NCI-H226 (cell line): ENCODE measurements around the gene CDK5R2.

Source experiments
- DNase-seq: peaks from one replicate; pipeline ENCODE4 v3.0.0-alpha.2; 2015

CDK5R2 gene

DNA sequence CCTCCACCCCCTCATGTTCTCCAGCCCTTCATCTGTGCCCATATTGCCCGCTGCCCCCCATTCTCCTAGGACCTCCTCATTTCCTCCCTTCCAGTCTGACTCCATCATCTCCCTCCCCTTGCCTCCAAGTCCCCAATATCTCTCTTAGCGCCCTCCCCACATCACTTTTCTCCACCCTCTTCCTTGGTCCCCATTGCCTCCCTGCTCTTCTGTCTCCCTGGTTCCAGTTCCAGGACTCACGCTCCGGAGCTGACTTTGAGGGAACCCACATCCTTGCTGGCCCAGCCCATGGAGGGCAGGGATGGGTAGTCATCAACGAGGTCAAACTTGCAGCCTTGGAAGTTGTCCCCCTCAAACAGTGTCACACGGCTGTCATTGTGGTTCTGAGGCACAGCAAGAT is 31.1 kb downstream of the CDK5R2 start:
- no peak for DNase-seq

DNA sequence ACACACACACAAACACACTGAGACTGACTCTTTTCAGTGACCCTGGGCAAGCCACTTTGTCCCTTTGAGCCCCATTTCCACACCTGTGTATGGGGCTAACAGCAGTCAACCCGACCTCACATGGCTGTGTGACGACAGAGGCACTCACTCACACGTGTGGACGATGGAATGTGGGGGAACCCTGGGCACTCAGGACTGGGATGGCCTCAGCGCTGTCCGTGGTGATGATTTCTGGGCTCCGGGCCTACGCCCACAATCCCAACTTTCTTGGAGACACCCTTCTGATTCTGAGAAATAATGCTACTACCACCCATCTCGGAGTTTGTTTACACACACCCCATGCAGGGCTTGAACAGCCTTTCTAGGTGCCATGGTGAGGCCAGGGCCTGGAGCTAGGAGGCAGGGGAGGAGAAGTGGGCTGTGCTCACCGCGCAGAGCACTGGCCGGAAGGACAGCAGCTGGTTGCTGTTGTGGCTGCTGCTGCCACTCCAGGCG is 32.3 kb downstream of the CDK5R2 start:
- peak; percentile 28 for DNase-seq

DNA sequence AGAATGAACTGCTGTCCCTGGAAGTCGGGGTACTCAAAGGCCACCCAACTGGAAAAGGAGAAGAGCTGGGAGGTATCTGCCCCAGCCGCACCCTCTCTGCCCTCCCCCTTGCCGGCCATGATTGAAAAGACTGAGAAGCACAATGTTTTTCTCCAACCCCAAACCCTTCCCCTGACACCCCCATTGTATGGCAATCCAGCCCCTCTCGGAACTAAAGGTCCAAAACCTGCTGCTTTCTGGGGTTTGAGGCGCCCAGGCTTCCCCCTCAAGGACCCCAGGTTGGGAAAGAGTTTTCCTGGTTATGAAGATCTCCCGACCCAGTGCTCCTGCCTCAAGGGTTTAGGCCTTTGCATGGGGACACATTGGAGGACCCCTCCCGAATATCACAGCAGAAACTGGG is 32.7 kb downstream of the CDK5R2 start:
- DNase-seq = no peak

DNA sequence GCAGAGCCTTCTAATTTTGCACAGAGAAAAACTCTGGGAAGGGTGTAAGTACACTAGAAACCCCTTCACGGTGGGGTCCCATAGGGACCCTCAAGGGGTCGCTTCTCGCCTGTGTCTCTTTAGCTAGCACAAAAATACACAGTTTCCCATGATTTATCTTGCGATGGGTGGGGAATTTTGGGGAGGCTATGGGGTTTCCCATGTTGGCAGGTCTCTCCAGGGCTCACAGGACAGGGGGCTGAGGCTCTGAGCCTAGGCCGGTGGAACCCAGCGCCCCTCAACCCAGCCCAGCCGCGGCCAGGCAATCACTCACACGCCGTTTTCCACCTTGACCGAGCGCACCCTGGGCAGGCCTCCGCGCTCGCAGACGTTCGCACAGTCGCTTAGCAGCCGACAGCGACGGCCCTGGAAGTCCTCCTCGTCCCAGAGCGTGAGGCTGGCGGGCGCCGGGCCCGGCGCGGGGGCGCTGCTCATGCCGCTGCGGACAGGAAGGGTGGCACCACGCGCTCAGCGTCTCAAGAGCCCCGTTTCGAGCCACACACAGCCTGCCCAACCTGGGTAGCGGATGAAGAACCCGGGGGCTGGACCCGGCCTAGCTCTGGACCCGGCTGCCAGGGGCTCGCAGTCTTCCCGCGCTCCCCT is 33.4 kb downstream of the CDK5R2 start:
- no peak for DNase-seq

DNA sequence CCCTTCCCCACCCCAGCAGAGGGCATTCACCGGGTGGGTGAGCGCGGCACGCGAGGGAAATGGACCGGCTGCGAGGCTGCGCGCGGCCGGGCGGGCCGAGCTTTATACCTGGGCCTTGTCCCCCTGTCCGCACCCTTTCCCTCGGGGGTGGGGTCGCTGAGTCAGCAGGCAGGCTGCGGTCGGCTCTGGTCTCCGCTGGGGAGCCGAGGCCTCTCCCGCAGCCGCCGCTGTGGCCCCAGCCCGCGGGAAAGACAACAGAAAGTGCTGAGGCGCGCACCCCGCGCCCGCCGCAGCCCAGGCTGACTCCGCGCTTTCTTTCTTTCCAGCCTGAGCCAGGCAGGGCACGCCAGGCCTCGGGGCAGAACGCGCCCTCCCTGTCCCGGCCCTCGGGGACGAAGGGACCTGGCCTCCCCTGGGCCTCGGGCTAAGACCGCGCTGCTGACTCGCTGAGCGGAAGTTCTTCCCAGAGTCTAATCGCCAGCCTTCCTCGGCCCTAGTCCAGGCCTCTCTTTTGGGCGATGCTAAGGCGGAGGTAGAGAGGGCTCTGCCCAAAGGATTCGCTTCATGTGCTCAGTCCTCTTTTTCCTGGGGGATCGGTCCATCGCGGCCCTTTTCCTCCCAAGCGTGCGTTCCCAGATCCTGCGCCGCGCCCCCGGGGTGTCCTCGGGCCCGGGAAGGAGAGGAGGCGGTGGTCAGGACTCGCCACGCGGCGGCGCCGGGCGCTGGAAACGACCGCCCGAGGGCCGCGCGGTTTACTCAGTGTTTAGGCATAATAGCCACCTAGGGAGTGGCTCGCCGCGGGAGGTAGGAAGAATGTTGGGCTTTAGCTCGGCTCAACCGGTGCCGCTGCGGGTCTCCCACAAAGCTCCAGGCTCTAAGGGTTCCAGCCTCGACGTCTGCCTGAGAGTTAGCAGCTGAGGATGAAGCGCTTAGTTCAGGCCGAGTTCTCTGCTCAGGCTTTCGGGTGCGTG is 34.2 kb downstream of the CDK5R2 start, which contains the start of gene CRYBA2:
Gene CRYBA2 (minus strand): TSS at position 78 of the 971 bp plus-strand sequence. CDS start 246 bp downstream, outside the sequence.
- no peak for DNase-seq

DNA sequence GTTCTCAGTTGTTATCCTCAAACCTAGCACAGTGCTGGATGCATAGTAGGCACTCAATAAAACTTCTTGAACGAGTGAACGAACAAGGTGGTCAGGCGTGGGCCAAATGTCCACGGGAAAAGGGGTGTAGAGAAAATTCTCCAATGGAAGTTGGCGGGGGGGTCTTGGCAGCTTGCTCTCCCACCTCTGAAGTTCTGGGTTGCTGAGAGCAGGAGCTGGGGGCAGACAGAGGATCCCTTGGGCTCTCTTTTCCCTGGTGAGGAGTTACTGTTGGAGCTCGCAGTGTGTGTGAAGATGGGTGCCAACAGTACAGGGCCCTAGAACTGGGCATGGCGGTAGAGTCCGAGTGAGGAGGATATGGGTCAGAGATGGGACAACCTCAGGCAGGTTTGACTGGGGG is 36.1 kb downstream of the CDK5R2 start:
- DNase-seq = no peak

DNA sequence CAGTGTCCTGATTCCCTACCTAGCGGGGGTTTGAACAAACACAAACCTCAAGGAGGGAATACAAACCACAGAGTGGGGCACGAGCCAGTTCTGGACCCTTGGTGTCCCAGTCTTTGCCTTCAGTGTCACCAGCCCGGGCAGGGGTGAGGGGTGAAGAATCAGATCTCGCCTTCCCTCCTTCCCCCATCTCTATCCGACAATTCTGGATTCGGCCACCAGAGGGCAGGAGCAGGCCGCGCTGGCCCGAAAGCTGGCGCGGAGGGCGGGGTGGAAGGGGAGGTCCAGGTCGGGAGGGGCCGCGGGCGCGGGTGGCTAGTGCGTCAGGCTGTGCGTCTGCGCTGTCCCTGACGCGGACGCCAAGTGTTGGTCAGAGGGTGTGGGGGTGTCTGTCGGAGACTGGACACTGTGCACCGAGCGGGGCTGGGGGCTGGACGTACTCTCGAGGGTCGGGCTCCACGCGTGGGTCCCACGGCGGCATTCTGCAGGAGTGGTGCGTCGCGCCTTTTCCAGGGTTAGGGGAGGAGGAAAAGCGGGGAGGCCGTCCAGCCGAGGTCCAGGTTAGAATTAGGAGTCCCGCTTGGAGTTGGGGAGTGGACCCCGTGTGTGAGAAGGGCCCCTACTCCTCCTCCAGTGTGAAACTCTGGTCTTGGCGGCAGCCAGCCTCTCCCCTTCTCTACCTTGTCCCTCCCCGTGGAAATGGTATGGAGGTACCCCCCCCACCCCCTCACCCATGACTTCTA is 36.7 kb downstream of the CDK5R2 start:
- peak; percentile 67 for DNase-seq

DNA sequence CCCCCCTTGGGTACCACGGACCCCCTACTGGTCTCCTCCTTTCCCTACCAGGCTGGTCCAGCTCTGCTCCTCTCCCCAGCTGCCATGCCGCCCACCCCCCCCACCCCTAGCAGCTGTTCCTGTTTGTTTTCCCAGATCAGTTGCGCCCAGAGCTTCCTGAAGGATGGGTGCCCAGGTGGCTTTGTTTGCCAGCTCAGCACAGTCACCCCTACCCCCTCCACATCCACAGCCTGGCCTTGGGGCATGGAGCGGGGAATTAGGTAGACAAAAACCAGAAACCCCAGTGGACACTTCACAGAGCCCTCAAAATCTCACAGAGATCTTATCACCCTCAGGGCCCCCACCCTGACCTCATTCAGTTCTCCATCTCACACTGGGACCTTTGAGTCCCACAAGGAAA is 37.5 kb downstream of the CDK5R2 start:
- no peak for DNase-seq

DNA sequence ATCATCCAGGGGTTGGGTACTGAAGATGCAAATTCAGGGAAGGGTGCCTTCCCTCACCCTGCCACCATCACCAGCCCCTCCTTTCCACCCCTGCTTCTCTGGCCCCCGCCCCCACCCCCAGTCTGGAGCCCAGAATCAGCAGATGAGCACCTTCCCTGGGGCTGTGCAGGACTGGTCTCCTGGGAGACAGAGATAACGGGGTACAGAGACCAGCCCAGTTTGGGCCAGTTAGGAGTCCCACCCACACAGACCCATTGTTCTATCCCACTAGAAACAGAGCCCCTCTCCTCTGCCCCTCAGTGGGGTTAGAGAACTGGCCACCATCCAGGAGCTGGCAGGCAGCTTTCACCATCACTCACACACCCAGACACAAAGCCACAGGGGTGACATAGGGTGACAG is 38.3 kb downstream of the CDK5R2 start:
- DNase-seq = no peak

DNA sequence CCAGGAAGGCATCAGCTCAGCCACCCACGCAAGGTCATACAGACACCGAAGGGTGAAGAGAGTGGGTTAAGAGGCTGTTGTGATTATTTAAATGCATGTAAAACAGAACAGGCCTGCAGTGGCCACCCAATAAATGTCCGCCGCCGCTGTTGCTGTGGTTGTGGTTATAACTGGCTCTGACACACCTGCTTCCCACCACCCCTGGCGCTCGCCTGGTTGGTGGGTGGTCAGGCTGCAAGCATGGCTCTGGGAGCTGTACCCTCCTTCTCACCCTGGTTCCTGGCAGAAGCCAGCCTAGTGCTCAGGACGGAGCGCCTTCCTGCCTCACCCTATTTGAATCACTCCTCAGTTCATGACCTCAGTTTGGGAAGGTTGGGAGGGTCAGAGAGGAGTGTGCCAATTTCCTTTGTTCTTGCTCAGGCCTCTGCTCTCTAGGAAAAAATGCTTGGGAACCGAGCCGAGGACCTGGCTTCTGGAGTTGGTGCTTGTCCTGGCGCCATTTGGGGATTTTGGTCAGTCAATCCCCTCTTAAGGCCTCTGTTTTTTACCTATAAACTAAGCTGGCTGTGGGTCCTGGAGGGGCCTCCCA is 39.0 kb downstream of the CDK5R2 start:
- no peak for DNase-seq

DNA sequence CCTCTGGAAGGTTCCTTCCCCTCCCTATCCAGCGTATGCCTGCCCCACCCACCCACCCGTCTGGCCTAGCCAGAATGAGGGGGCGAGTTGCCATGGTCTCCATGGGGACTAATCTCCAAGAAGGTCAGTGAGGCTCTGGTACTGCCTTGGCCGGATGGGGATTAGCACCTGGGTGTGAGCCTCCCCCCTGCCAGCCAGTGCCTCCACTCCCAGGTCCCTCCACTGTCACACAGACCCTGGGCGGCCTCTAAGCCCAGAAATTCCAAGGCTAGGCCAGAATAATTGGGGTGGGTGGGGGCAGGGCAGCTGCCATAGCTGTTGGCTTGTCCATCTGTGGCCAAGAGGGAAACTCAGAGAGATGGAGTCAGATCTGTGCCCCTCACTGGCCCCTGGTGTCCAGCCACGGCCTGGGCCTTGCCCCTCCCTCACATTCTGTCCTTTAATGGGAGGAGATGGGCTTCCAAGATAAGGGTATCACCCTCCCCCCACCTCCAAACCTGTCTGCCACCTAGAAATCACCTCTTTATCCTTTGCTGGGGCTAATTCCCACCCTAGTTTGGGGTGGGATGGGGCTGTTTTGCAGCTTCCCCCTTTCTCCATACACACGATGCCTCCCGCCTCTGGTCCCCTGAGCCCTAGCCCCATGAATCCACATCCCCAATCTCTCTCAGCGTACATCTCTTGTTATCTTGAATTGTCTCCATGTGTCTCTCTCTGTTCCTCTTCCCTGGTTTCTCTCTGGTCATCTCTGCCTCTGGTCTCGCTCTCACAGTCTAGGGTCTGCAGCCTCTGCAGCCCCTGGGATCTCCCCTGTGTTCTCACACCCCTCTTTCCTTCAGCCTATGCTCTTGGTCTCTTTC is 39.8 kb downstream of the CDK5R2 start:
- no peak for DNase-seq

DNA sequence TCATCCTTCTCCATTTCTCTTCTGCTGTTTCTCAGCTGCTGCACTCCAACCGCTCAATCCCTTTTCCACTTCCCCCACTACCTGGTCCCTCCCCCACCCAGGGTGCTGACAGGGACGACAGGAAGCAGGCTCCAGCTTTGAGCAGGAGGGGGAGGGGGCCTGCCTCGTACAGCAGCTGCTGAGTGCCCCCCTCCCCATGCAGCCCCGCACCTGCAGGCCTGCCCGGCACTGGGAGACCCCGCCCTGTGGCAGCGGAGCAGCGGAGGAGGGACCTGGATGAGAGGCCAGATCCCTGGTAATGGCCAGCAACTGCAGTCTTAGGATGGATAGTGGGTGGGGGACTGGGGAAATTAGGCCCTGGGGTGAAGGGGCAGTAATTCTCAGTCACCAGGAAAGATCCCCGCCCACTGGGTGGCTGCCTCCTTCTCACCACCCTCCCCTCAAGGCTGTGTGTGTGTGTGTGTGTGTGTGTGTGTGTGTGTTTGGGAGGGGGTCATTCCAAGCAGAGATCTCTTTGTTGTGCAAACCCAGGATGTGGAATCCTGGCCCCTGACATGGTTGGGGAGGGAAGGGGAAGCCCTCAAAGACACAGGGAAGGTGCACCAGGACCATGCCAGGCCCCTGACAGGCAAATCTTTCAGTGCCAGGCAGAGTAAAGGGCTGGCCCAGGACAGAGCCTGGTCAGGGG is 40.6 kb downstream of the CDK5R2 start:
- DNase-seq = no peak

DNA sequence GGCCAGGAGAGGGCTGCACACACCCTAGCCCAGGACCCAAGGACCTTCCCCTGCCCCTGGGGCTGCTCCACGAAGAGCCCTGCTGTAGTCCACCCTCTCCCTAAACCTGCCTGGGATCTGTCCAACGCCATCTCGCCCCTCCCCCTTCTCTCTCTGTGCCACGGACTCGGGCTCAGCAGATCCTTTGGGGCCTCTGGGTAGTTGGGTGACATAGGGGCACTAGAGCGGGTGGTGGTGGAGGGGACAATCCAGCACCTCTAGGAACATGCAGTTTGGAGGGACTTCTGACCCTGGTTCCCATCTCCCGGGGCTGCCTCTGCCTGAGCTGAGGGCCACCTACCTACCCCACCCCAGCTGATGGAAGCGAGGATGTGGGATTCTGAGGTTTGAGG is 41.1 kb downstream of the CDK5R2 start:
- DNase-seq = no peak

DNA sequence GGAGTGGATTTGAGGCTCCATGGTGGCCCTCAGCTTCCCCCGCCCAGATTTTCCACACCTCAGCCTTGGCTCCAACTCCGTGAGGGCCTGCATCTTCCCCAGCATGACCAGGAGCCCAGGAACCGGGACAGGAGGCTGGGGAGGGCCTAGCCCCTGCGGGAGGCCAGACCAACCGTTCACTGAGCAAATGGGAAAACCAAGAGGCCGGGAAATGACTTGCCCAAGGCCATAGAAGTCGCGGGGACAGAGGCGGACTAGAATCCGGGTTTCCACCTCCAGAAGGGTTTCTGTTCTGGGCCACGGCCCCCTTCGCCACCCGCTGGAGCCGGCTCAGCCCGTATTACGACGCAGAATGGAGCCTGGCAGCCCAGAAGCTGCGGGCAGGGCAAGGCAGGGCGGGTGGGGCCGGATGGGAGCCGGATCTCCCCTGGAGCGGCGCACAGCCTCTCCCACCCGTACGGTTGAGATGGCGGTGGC is 41.7 kb downstream of the CDK5R2 start:
- no peak for DNase-seq

DNA sequence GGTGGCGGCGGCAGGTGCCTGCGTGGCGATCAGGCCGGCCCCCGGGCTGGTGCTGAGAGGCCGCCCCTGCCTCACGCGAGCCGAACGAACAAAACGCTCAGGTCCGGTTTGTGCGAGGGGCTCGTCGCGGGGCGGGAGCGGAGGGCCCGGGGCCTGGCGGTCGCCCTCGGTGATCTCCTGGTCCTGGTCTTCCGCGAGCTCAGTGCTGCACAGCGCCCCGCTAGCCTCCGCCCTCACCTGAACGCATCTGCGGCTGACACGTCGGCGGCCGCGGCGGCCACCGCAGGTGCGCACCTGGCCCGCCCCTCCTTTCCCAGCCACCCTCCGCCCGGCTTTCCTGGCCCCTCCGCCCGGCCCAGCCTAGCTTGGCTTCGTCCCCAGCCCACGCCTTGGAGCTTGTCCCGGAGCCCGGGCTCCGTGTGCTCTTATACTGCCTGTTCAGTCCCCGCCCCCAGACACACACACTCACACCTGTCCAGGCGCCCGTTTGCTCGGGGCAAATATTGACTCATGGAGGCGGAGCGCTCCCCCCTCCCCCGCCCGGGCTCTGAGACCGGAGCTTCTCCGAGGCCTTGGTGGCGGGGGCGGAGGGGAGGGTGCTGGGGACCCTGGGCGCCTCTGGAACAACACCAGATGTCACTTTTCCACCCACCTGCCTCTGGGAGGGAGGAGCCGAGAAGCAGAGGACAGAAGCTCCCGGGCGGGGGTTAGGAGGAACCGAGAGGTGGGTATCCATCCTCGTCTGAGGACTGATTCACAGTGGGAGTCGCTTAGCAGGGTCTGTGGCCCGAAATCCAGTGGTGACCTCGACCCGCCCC is 42.3 kb downstream of the CDK5R2 start:
- no peak for DNase-seq

DNA sequence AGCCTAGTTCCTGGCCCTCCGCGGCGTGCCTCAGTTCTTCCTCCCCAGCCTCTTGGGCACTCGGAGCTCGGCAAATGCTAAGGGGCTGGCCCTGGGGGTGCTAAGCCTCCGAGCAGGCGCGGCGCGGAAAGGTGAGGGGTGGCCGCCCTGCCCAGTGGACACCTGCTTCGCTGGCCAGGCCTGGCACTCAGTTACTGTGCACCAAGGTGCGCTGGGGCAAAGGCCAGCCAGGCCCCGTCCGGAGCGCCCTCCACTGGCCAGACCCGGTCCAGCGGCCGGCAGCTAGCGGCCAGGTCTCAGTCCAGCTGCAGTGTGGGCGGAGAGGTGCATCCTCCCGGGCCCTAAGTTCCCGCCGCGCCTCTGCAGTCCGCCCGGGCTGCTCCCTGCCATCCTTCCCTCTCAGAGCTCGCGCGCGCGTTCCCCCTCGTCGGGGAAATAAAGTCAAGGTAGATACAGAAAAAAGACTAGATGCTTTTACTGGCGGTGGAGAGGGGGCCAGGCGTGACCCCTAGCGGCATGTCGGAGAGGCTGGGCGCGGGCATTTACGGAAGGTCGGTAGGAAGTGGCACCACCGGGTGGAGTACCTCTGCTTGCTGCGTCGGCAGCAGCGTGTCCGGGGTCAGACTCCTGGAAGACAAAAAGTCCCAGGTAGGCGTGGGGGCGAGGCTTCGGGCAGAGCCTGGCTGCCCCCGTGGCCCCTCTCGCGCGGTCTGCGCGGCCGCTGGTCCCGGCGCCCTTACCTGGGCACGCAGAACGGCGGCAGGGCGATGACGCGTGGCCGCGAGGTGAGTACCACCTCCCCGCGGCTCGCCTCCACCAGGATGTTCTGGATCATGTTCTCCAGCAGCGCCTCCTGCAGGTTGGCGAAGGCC is 43.2 kb downstream of the CDK5R2 start:
- DNase-seq = no peak

DNA sequence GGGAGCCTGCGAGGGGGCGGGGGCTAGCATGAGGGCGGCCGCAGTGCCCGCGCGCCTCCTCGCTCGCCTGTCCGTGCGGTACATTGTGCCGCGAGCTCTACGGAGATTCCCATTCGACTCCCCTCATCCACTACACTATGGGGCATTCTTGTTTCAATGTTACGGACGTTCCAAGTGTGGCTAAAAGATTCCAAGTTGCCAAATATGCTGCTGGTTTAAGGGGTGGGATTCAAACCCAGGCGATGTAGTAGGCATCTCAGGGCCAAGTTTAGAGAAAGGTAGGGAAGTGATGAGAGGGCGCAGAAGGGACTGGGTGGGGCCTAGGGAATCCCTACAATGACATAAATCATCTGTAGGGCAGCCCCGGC is 43.8 kb downstream of the CDK5R2 start:
- no peak for DNase-seq

DNA sequence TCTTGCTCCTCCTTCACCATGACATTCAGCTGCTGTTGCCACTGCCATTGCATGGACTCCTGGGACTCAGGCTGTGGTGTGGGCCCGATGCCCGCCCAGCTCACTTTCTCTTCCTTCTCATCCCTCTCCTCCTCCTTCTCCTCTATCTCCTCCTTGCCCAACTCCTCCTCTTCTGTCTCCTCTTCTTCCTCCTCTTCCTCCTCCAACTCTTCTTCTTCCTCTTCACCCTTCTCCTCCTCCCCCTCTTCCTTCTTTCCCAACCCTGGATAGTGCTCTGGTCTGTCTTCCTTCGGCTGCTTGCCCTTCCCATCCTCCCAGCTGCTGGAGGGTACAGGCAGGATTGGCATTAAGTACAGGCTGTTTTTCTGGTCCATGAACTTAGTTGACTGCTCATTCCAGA is 44.5 kb downstream of the CDK5R2 start:
- no peak for DNase-seq

DNA sequence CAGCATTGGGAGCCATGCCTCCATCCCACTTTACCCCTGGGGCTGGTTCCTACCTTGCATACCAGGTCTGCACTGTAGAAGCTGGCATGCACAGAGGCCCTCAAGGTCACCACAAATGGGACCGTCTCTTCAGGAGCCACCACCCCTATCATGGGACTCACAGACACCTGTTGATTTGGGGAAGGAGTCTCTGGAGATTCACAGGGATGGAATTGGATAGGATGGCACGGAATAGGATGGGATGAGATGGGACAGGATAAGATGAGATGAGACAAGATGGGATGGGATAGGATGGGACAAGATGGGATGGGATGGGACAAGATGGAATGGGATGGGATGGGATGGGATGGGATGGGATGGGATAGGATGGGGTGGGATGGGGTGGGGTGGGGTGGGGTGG is 49.8 kb downstream of the CDK5R2 start:
- no peak for DNase-seq
